ENCODE measurements around the gene TAF4B. TPM values are rescaled to one million over a fixed set of nuclear protein-coding genes. Genes with fewer than 3 reads are reported as not detected.

The TAF4B gene
- total RNA-seq, 4 donors from 2014 or later, result 5.1 to 9.2 (median 6.7) TPM

GRCh38 chr18:26327062-26327461 is 100.8 kb downstream of the TAF4B start:
- intact Hi-C loops (cut with DNase I; ENCODE audit: low total_unique reads), result no loop called here
- TF ChIP-seq, protein P1, sequence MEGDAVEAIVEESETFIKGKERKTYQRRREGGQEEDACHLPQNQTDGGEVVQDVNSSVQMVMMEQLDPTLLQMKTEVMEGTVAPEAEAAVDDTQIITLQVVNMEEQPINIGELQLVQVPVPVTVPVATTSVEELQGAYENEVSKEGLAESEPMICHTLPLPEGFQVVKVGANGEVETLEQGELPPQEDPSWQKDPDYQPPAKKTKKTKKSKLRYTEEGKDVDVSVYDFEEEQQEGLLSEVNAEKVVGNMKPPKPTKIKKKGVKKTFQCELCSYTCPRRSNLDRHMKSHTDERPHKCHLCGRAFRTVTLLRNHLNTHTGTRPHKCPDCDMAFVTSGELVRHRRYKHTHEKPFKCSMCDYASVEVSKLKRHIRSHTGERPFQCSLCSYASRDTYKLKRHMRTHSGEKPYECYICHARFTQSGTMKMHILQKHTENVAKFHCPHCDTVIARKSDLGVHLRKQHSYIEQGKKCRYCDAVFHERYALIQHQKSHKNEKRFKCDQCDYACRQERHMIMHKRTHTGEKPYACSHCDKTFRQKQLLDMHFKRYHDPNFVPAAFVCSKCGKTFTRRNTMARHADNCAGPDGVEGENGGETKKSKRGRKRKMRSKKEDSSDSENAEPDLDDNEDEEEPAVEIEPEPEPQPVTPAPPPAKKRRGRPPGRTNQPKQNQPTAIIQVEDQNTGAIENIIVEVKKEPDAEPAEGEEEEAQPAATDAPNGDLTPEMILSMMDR (IDR thresholded peaks at IDR 0.05 in 4 of 5, conservative IDR thresholded peaks at IDR 0.05 in 1 of 5), result no peak
- no peak for TF ChIP-seq POLR2A (IDR thresholded peaks at IDR 0.05)
- in situ Hi-C loops (cut with MboI; ENCODE audit: low sequenced_read_pairs in 4 of 4), result no loop called here
- no peak for DNase-seq
- Histone ChIP-seq H3K27me3 (no peaks in the 10 kb centered on the region), H3K4me3 (no peak overlapping the region), H3K9me3 (no peaks in the 10 kb centered on the region), H3K36me3 (no peaks in the 10 kb centered on the region), H3K4me1 (no peaks in the 10 kb centered on the region), H3K27ac (no peak overlapping the region)
- no peak for ATAC-seq

DNA sequence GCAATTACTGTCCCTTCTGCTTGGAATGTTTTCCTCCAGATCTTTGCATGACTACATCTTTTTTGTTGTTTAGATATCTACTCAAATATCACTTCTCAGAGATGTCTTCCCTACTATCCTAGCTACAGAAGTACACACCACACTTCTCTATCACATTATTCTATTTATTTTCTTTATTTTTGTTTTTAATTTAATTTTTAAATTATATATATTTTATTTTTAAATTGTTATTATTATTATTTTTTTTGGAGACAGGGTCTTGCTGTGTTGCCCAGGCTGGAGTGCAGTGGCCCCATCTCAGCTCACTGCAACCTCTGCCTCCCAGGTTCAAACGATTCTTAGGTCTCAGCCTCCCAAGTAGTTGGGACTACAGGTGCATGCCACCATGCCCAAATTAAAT is 106.7 kb downstream of the TAF4B start:
- no peak for ATAC-seq
- peaks cover 0 to 14% of the 10 kb centered on the region in 2 donors for H3K4me1 ChIP-seq
- H3K4me3 ChIP-seq, result no peak overlapping the region
- H3K27ac ChIP-seq, result no peak overlapping the region
- DNase-seq, result no peak
- in situ Hi-C loops (cut with MboI; ENCODE audit: low sequenced_read_pairs in 4 of 4), result no loop called here
- intact Hi-C loops (cut with DNase I; ENCODE audit: low total_unique reads), result no loop called here
- TF ChIP-seq, protein P1 (IDR thresholded peaks at IDR 0.05 in 4 of 5, conservative IDR thresholded peaks at IDR 0.05 in 1 of 5), result no peak
- TF ChIP-seq POLR2A (IDR thresholded peaks at IDR 0.05), result no peak
- H3K9me3 ChIP-seq, result no peaks in the 10 kb centered on the region
- H3K27me3 ChIP-seq, result no peaks in the 10 kb centered on the region
- no peaks in the 10 kb centered on the region for H3K36me3 ChIP-seq

DNA sequence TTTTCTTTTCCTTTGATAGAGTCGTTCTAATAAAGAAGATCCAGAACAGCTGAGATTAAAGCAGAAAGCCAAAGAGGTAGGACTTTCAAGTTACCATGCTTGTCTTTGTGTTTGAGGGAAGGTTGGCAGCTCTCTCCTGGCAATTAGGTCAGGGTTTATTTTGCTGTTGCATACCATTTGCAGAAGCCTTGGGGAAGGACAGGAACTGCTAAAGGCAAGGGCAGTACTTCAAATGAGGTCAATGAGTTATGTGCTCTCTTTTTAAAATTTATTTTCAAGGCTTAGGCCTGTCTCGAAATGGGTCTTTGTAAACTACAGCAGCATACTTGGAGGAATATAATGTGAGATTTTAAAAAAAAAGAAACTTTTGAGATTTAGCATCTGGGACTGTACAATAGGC is 108.9 kb downstream of the TAF4B start:
- TF ChIP-seq, protein P1 (IDR thresholded peaks at IDR 0.05 in 4 of 5, conservative IDR thresholded peaks at IDR 0.05 in 1 of 5), result no peak
- TF ChIP-seq POLR2A (IDR thresholded peaks at IDR 0.05), result no peak
- no peak overlapping the region for H3K4me3 ChIP-seq
- ATAC-seq (no peak), DNase-seq (no peak)
- H3K36me3 ChIP-seq, result no peaks in the 10 kb centered on the region
- no peaks in the 10 kb centered on the region for H3K27me3 ChIP-seq
- H3K4me1 ChIP-seq, result peaks cover 0 to 14% of the 10 kb centered on the region in 2 donors
- intact Hi-C loops (cut with DNase I; ENCODE audit: low total_unique reads), result no loop called here
- in situ Hi-C loops (cut with MboI; ENCODE audit: low sequenced_read_pairs in 4 of 4), result no loop called here
- no peaks in the 10 kb centered on the region for H3K9me3 ChIP-seq
- no peak overlapping the region for H3K27ac ChIP-seq

DNA sequence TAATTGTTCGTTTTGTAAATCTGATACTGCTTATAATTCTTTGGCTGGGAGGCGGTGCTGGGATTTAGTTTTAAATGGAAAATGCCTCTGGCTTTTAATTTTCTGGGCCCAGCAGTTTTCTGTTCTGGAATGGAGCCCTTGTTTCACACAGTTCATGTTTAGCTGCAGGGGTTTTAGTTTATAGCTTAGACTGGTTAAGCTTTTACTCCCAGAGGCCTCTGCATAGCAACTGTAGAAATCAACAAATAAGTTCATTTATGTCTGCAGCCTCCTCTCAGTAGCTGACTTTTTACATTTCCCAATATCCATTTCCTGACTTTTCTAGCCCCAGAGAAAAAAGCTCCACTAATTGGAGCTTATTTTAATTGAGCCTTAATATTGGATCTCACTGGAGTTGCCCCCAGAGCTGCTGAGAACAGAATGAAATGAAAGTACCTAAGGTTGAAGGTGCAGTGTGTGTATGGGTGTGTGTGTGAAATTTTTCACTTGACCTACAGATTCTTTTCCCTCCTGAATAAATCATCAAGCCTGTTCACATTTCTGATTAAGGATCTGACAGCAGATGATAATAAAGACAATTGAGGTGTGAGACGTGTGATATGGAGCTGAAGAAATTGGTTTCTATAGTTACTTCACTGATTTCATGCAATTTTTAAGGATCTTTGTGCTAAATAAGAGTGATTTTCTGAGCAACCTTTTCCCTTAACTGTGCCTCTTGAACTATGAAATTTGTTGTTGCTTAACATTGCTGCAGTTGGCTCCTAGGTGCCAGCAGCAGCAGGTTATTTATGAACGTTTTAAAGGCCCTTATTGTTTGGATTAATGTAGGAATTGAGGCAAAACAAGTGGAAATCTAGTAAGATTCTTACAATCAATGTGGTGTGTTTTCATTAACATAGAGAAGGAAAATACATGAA is 109.6 kb downstream of the TAF4B start:
- H3K27ac ChIP-seq, result no peak overlapping the region
- TF ChIP-seq POLR2A (IDR thresholded peaks at IDR 0.05), result no peak
- TF ChIP-seq, protein P1 (IDR thresholded peaks at IDR 0.05 in 4 of 5, conservative IDR thresholded peaks at IDR 0.05 in 1 of 5), result no peak

More for the DNA sequence above, 109.6 kb downstream of the TAF4B start:
- no peak for ATAC-seq
- Histone ChIP-seq H3K27me3 (no peaks in the 10 kb centered on the region), H3K9me3 (no peaks in the 10 kb centered on the region), H3K4me1 (peaks cover 0 to 14% of the 10 kb centered on the region in 2 donors), H3K4me3 (no peak overlapping the region), H3K36me3 (no peaks in the 10 kb centered on the region)
- DNase-seq, result no peak
- in situ Hi-C loops (cut with MboI; ENCODE audit: low sequenced_read_pairs in 4 of 4) (no loop called here), intact Hi-C loops (cut with DNase I; ENCODE audit: low total_unique reads) (no loop called here)

All from gastrocnemius medialis (tissue), 4 donors.